Vagina (tissue), 2 donors: ENCODE results near the gene LIPE.

Source experiments
- POLR2A ChIP-seq, 2 donors: fragments of 450-650 bp; IDR thresholded peaks; one replicate each; pipeline ENCODE4 v1.6.1; 2017; ENCODE audit warnings: antibody characterized with exemption in 2 of 2, mild to moderate bottlenecking in 2 of 2, moderate library complexity in 2 of 2
- POLR2AphosphoS5 ChIP-seq, 2 donors: sonication (generic); formaldehyde crosslinking; IDR thresholded peaks; one replicate each; pipeline ENCODE4 v1.9.0; 2017; ENCODE audit warnings: antibody characterized with exemption in 2 of 2, mild to moderate bottlenecking in 2 of 2, low read depth in 1 of 2; ENCODE audit not compliant: insufficient read depth in 1 of 2
- TF ChIP-seq, protein P1 (sequence below), 3 experiments: fragments of 450-650 bp in 2 of 3; fragments of 200-600 bp in 1 of 3; sonication (generic) in 1 of 3; IDR thresholded peaks; one replicate each; pipeline ENCODE4 v1.5.1; 2017 to 2019; ENCODE audit warnings: antibody characterized with exemption in 3 of 3, mild to moderate bottlenecking in 2 of 3, moderate library complexity in 2 of 3

DNA sequence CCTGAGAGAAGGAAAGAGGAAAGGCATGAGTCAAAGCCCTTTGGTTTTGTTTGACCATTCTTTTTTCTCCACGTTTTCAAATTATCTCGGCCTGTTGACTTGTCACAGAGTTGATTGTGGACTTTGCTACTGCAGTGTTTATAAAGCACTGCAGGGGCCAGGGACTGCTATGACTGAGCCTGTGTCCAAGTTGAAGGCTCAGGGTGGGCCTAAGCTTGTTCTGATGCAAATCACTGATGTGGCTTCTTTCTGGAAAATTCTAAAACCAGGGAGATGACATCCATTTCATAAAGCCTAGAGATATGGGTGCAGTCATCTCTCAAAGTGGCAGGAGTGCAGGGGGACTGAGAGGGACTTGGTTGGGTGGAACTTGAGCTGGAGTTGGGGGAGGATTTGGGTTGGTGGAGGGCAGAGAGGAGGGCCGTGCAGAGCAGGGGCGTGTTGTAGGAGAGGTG, 16.8 kb upstream of the LIPE start:
- TF ChIP-seq, protein P1, sequence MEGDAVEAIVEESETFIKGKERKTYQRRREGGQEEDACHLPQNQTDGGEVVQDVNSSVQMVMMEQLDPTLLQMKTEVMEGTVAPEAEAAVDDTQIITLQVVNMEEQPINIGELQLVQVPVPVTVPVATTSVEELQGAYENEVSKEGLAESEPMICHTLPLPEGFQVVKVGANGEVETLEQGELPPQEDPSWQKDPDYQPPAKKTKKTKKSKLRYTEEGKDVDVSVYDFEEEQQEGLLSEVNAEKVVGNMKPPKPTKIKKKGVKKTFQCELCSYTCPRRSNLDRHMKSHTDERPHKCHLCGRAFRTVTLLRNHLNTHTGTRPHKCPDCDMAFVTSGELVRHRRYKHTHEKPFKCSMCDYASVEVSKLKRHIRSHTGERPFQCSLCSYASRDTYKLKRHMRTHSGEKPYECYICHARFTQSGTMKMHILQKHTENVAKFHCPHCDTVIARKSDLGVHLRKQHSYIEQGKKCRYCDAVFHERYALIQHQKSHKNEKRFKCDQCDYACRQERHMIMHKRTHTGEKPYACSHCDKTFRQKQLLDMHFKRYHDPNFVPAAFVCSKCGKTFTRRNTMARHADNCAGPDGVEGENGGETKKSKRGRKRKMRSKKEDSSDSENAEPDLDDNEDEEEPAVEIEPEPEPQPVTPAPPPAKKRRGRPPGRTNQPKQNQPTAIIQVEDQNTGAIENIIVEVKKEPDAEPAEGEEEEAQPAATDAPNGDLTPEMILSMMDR (IDR thresholded peaks at IDR 0.05), result no peak
- TF ChIP-seq POLR2A (IDR thresholded peaks at IDR 0.05) (no peak), POLR2AphosphoS5 (IDR thresholded peaks at IDR 0.05; ENCODE audit: insufficient read depth in 1 of 2, low read depth in 1 of 2) (no peak)
